BJ (cell line): ENCODE data around the gene ADAM10. TPM values are rescaled to one million over a fixed set of nuclear protein-coding genes. Genes with fewer than 3 reads are reported as not detected.

Experiments
- CTCF ChIA-PET: fragments of 350-600 bp; formaldehyde crosslinking; extraction: SDS; loops from one replicate; lab custom pipeline; 2021; ENCODE audit warnings: antibody characterized with exemption, inconsistent platforms; lab: Yijun Ruan, JAX
- POLR2A ChIA-PET: fragments of 300-600 bp; sonication (Branson Sonifier 250); formaldehyde crosslinking; extraction: SDS; loops from one replicate; lab custom pipeline; 2021; ENCODE audit warnings: antibody characterized with exemption; lab: Charles Lee
- DNase-seq: peaks from one replicate; pipeline ENCODE4 v3.0.0-alpha.2; 2011; ENCODE audit warnings: low read depth
- H3K27me3 ChIP-seq: 2 replicates; pipeline ENCODE4 v1.6.0; 2011; ENCODE audit warnings: low read length; ENCODE audit not compliant: control insufficient read depth, insufficient read depth
- H3K36me3 ChIP-seq: 2 replicates; pipeline ENCODE4 v1.5.1; 2011; ENCODE audit warnings: low read length; ENCODE audit not compliant: control insufficient read depth, insufficient read depth
- H3K4me3 ChIP-seq: 2 replicates; pipeline ENCODE4 v1.5.1; 2011; ENCODE audit warnings: low read depth, mild to moderate bottlenecking, control low read depth, low read length
- polyA plus RNA-seq: library from polyadenylated mRNA; depleted of rRNA; stranded (reverse); fragments of >200 nt; gene quantifications from 2 replicates; pipeline ENCODE4 v1.2.3, GENCODE V29; 2011
- TF ChIP-seq, protein P1 (sequence below): IDR thresholded peaks from 2 replicates; pipeline ENCODE4 v1.5.1; 2011; ENCODE audit warnings: low read depth, mild to moderate bottlenecking, control low read depth, inconsistent platforms, low read length, moderate library complexity; ENCODE audit not compliant: insufficient read depth

ADAM10 gene
- polyA plus RNA-seq, 1 experiment, result 106 TPM

GRCh38 chr15:58649175-58649574 lies 100.3 kb downstream of the ADAM10 start:
- ChIA-PET CTCF (no interaction called here), POLR2A (no interaction called here)
- TF ChIP-seq, protein P1, sequence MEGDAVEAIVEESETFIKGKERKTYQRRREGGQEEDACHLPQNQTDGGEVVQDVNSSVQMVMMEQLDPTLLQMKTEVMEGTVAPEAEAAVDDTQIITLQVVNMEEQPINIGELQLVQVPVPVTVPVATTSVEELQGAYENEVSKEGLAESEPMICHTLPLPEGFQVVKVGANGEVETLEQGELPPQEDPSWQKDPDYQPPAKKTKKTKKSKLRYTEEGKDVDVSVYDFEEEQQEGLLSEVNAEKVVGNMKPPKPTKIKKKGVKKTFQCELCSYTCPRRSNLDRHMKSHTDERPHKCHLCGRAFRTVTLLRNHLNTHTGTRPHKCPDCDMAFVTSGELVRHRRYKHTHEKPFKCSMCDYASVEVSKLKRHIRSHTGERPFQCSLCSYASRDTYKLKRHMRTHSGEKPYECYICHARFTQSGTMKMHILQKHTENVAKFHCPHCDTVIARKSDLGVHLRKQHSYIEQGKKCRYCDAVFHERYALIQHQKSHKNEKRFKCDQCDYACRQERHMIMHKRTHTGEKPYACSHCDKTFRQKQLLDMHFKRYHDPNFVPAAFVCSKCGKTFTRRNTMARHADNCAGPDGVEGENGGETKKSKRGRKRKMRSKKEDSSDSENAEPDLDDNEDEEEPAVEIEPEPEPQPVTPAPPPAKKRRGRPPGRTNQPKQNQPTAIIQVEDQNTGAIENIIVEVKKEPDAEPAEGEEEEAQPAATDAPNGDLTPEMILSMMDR, result no peak
- no peaks in the 10 kb centered on the region for H3K27me3 ChIP-seq
- DNase-seq, result no peak
- no peak overlapping the region for H3K4me3 ChIP-seq
- H3K36me3 ChIP-seq, result no peaks in the 10 kb centered on the region; the same call in 1 of the 2 replicates

DNA sequence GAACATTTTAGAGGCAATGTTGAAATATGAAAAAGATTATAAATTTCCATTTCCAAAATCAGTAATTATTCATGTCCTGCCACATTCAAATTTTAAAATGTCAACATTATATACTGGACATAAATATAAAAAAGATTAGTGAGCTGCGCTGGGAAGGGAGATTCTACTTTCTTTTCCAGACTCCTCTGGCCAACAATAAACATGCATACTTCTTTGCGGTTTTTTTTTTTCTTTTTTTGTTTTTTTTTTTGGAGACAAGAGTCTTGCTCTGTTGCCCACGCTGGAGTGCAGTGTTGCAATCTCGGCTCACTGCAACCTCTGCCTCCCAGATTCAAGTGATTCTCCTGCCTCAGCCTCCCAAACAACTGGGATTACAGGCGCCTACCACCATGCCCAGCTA lies 105.5 kb downstream of the ADAM10 start:
- no peak overlapping the region for H3K4me3 ChIP-seq
- no peaks in the 10 kb centered on the region for H3K27me3 ChIP-seq
- DNase-seq, result no peak
- POLR2A ChIA-PET, result no interaction called here
- CTCF ChIA-PET, result interaction anchor here (1.1 kb wide), 1 partner anchor 207 kb away, joined by 3 read pairs; no protein-coding TSS in a partner anchor
- TF ChIP-seq, protein P1, result no peak
- H3K36me3 ChIP-seq, result peaks cover 2% of the 10 kb centered on the region; the same call in 1 of the 2 replicates

DNA sequence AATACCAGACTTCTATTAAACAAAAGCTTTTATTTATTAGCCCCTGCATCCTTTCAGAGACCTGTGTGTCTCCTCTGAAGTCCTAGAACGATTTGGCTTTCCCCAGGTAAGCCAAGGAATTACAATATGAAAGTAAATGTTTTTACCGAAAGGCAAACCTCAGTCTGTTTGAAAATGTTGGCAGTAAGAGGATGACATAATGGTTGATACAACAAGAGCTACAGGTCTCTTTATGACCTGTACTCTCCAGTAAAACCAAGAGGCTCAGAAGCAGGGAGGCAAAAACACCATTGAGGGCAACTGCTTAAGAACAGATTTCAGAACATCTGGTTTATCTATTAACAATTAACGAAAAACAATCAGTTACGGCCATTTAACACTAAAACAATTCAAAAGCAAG lies 107.8 kb downstream of the ADAM10 start:
- H3K4me3 ChIP-seq, result no peak overlapping the region
- POLR2A ChIA-PET, result no interaction called here
- CTCF ChIA-PET, result interaction anchor here (0.9 kb wide), 1 partner anchor 364 kb away, joined by 3 read pairs; no protein-coding TSS in a partner anchor
- TF ChIP-seq, protein P1, result no peak
- DNase-seq, result no peak
- peaks cover 2% of the 10 kb centered on the region; the same call in 1 of the 2 replicates for H3K36me3 ChIP-seq
- H3K27me3 ChIP-seq, result no peaks in the 10 kb centered on the region

- no peak for DNase-seq
- Histone ChIP-seq H3K27me3 (no peaks in the 10 kb centered on the region), H3K36me3 (peaks cover 2% of the 10 kb centered on the region; the same call in 1 of the 2 replicates), H3K4me3 (no peak overlapping the region)
- ChIA-PET CTCF (interaction anchor here (0.8 kb wide), 1 partner anchor 14 kb away, joined by 3 read pairs; no protein-coding TSS in a partner anchor), POLR2A (no interaction called here)
- TF ChIP-seq, protein P1, result no peak
Observed at GRCh38 chr15:58639992-58640391, 109.5 kb downstream of the ADAM10 start.

DNA sequence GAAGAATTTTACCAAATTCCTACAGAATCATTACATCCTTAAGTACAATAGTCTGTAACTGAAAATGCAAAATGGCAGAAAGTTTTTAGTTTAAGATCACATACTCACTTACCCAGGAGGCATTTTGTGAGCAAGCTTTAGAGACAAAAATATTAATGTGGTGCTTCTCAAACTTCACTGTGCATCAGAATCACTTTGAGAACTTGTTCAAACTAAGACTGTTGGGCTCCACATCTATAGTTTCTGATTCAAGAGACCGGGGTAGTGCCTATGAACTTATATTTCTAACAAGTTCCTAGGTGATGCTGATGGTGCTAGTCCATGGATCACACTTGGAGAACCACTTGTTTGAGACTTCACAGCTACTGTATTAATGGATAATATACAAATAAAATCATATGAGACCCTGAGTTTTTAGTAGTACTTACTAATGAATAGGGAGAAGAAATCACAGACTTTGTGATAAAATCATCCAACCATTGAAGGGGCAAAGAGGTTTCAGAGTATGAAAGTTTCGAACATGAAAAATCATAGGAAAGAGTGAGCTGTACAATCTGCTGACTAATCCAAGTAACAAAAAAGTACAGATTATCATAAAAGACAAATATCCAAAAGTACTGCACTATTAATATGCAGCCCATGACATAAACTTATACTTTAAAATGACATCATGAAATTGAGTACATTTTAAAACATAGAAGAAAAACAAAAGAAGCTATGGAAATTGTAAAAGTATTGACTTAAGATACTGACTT lies 110.3 kb downstream of the ADAM10 start:
- Histone ChIP-seq H3K4me3 (no peak overlapping the region), H3K36me3 (peaks cover 2% of the 10 kb centered on the region; the same call in 1 of the 2 replicates), H3K27me3 (no peaks in the 10 kb centered on the region)
- ChIA-PET POLR2A (no interaction called here), CTCF (interaction anchor here (0.8 kb wide), 1 partner anchor 14 kb away, joined by 3 read pairs; no protein-coding TSS in a partner anchor)
- no peak for DNase-seq
- TF ChIP-seq, protein P1, result no peak
